KBM-7 (cell line): Measurements from ENCODE around the gene EVPL.
A peak's percentile ranks its signal among the peaks of the same experiment; 100 is the strongest.

Source experiments
- DNase-seq: peaks from one replicate; pipeline ENCODE4 v3.0.0-alpha.2; 2015
- in situ Hi-C: fragments of 300-500 bp; cut with MboI; formaldehyde crosslinking; loops from 2 replicates; pipeline ENCODE4 v1.14.3; 2020; ENCODE audit warnings: low sequenced_read_pairs, low pct_unique_long_range_greater_than_20kb, mixed read lengths

EVPL gene

GRCh38 chr17:76005263-76006149 lies 21.6 kb downstream of the EVPL start:
- DNase-seq, result peak; percentile 82
- in situ Hi-C loops, result loop anchor here (25.0 kb wide), 1 partner anchor 282 kb away; no protein-coding TSS in a partner anchor

- in situ Hi-C loops, result loop anchor here (25.0 kb wide), 1 partner anchor 282 kb away; no protein-coding TSS in a partner anchor
- DNase-seq, result no peak
These were observed 22.3 kb downstream of the EVPL start for GRCh38 chr17:76004750-76005262.

- DNase-seq, result no peak
- in situ Hi-C loops, result loop anchor here (25.0 kb wide), 1 partner anchor 283 kb away; no protein-coding TSS in a partner anchor
These were observed 23.2 kb downstream of the EVPL start for GRCh38 chr17:76003915-76004314.

- DNase-seq, result no peak
- in situ Hi-C loops, result loop anchor here (25.0 kb wide), 1 partner anchor 285 kb away; no protein-coding TSS in a partner anchor
These were observed 25.0 kb downstream of the EVPL start for GRCh38 chr17:76002100-76002499.

- in situ Hi-C loops, result loop anchor here (25.0 kb wide), 1 partner anchor 286 kb away; no protein-coding TSS in a partner anchor
- no peak for DNase-seq
These were observed 26.2 kb downstream of the EVPL start, which contains the start of gene CDK3 for GRCh38 chr17:76000755-76001521. CDK3 (plus strand) TSS chr17:76000855; CDS start chr17:76001426, 571 bp downstream.

GRCh38 chr17:76000016-76000754 lies 26.9 kb downstream of the EVPL start:
- peak; percentile 69 for DNase-seq
- in situ Hi-C loops, result loop anchor here (25.0 kb wide), 1 partner anchor 287 kb away; no protein-coding TSS in a partner anchor

- no peak for DNase-seq
- in situ Hi-C loops, result no loop called here
These were observed 28.7 kb downstream of the EVPL start for GRCh38 chr17:75998327-75998795.

GRCh38 chr17:75996665-75997590 lies 30.2 kb downstream of the EVPL start:
- peak; percentile 91 for DNase-seq

GRCh38 chr17:75995385-75995925 lies 31.7 kb downstream of the EVPL start:
- in situ Hi-C loops, result no loop called here

More at GRCh38 chr17:75996665-75997590, 30.2 kb downstream of the EVPL start:
- in situ Hi-C loops, result no loop called here

GRCh38 chr17:75994802-75995370 lies 32.2 kb downstream of the EVPL start:
- in situ Hi-C loops, result no loop called here
- no peak for DNase-seq

More at GRCh38 chr17:75995385-75995925, 31.7 kb downstream of the EVPL start:
- DNase-seq, result no peak

- in situ Hi-C loops, result no loop called here
- DNase-seq, result no peak
These were observed 35.7 kb downstream of the EVPL start for GRCh38 chr17:75991396-75991795.

- in situ Hi-C loops, result no loop called here
- no peak for DNase-seq
These were observed 40.1 kb downstream of the EVPL start for GRCh38 chr17:75987041-75987440.

GRCh38 chr17:75985986-75986385 lies 41.1 kb downstream of the EVPL start:
- DNase-seq, result no peak
- in situ Hi-C loops, result no loop called here

- in situ Hi-C loops, result no loop called here
- peak; percentile 14 for DNase-seq
These were observed 43.5 kb downstream of the EVPL start for GRCh38 chr17:75983501-75984181.

- in situ Hi-C loops, result no loop called here
- no peak for DNase-seq
These were observed 46.0 kb downstream of the EVPL start for GRCh38 chr17:75981019-75981615.
